ENCODE results near the gene ADGRG2.

DNA sequence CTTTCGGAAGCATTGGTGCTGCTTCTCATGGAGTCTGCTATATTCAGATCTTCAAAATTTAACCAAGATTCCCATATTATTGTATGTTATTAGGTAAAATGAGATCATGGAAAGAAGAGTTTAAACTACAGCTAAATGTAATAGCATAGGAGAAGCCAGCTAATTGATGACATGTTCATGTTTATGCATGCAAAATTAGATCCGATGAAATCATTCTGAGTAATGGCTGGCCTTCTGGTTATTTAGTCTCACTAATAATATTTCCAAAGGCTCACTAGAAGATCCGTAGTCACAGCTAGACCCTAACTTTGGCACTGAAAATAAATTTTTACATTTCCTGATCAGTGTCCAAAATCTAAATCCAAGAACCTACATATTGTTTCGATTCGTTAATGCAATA is 118.5 kb downstream of the ADGRG2 start:
- no peak for TF ChIP-seq POLR2A (IDR thresholded peaks at IDR 0.05)
- TF ChIP-seq, protein P1, sequence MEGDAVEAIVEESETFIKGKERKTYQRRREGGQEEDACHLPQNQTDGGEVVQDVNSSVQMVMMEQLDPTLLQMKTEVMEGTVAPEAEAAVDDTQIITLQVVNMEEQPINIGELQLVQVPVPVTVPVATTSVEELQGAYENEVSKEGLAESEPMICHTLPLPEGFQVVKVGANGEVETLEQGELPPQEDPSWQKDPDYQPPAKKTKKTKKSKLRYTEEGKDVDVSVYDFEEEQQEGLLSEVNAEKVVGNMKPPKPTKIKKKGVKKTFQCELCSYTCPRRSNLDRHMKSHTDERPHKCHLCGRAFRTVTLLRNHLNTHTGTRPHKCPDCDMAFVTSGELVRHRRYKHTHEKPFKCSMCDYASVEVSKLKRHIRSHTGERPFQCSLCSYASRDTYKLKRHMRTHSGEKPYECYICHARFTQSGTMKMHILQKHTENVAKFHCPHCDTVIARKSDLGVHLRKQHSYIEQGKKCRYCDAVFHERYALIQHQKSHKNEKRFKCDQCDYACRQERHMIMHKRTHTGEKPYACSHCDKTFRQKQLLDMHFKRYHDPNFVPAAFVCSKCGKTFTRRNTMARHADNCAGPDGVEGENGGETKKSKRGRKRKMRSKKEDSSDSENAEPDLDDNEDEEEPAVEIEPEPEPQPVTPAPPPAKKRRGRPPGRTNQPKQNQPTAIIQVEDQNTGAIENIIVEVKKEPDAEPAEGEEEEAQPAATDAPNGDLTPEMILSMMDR (IDR thresholded peaks at IDR 0.05): no peak

Measured in gastroesophageal sphincter (tissue), 3 donors.